ENCODE results near the gene KLHL29. TPM values are rescaled to one million over a fixed set of nuclear protein-coding genes. Genes with fewer than 3 reads are reported as not detected.
A peak's percentile ranks its signal among the peaks of the same experiment; 100 is the strongest.

KLHL29 gene
- total RNA-seq, 1 experiment from 2014 or later, result 16.7 TPM

GRCh38 chr2:23414871-23415270 is 29.9 kb downstream of the KLHL29 start:
- no peak for DNase-seq (ENCODE audit: low read depth, low spot score)

GRCh38 chr2:23417310-23417709 is 32.3 kb downstream of the KLHL29 start:
- H3K9me2 ChIP-seq (ENCODE audit: insufficient read depth), result no peaks in the 10 kb centered on the region
- ATAC-seq (no peak), DNase-seq (ENCODE audit: low read depth, low spot score) (no peak)
- ChIA-PET CTCF (no interaction called here), POLR2A (no interaction called here), RAD21 (ENCODE audit: low non-redundant PET in 1 of 2, low total read pairs in 2 of 2, uncharacterized antibody in 2 of 2, unreplicated experiment in 2 of 2) (no interaction called here)
- no peaks in the 10 kb centered on the region for H3K36me3 ChIP-seq (ENCODE audit: control insufficient read depth in 1 of 2, insufficient read depth in 2 of 2, low read length in 2 of 2)
- H3K27me3 ChIP-seq (ENCODE audit: insufficient read depth, low read length), result no peaks in the 10 kb centered on the region
- H3K79me2 ChIP-seq (ENCODE audit: insufficient read depth, low read length), result peaks cover 18% of the 10 kb centered on the region; the same call in 1 of the 2 replicates
- peaks cover 0 to 19% of the 10 kb centered on the region in 2 experiments; a peak in 2 of 4 replicates for H3K4me1 ChIP-seq (ENCODE audit: control insufficient read depth in 1 of 2, insufficient read depth in 2 of 2, low read length in 2 of 2)
- intact Hi-C loops (cut with micrococcal nuclease), result no loop called here
- no TSS peak for BruUV-seq (replicated peaks)
- no peak overlapping the region for H3K9ac ChIP-seq (ENCODE audit: low read length)
- no peak overlapping the region for H3K27ac ChIP-seq (ENCODE audit: low read depth, low read length)
- H3K9me3 ChIP-seq (ENCODE audit: control insufficient read depth in 1 of 2, insufficient read depth in 1 of 2, low read depth in 1 of 2, low read length in 2 of 2), result no peaks in the 10 kb centered on the region
- no peaks in the 10 kb centered on the region for H4K20me1 ChIP-seq (ENCODE audit: insufficient read depth)
- no peak overlapping the region for H3K4me3 ChIP-seq (replicated peaks in 1 of 2; ENCODE audit: low read depth in 1 of 2, low read length in 2 of 2)
- H3K4me2 ChIP-seq (ENCODE audit: low read length), result no peak overlapping the region
- no peak overlapping the region for H2AFZ ChIP-seq (ENCODE audit: low read depth, low read length, poor library complexity, severe bottlenecking)
- TF ChIP-seq CBX3 (IDR thresholded peaks at IDR 0.05; ENCODE audit: low read depth), result no peak
- TF ChIP-seq MAX (IDR thresholded peaks at IDR 0.05), result no peak
- TF ChIP-seq ELF1 (IDR thresholded peaks at IDR 0.05; ENCODE audit: borderline replicate concordance, low read depth), result no peak
- TF ChIP-seq POLR2A (IDR thresholded peaks at IDR 0.05; ENCODE audit: borderline replicate concordance, extremely low read depth, insufficient read depth, insufficient read length), result no peak
- no peak for TF ChIP-seq JUND (IDR thresholded peaks at IDR 0.05)
- no peak for TF ChIP-seq FOSL1 (IDR thresholded peaks at IDR 0.05; ENCODE audit: low read depth)
- no peak for TF ChIP-seq YY1 (IDR thresholded peaks at IDR 0.05; ENCODE audit: extremely low read depth, insufficient replicate concordance, low read depth, low read length)
- TF ChIP-seq ZFX (IDR thresholded peaks at IDR 0.05), result no peak
- TF ChIP-seq EGR1 (IDR thresholded peaks at IDR 0.05; ENCODE audit: low read depth), result no peak
- TF ChIP-seq ZBTB33 (IDR thresholded peaks at IDR 0.05; ENCODE audit: extremely low read depth, insufficient replicate concordance, low read length), result no peak
- TF ChIP-seq TCF7L2 (IDR thresholded peaks at IDR 0.05; ENCODE audit: borderline replicate concordance, extremely low read depth, insufficient read depth, insufficient read length), result no peak
- no peak for TF ChIP-seq CEBPB (IDR thresholded peaks at IDR 0.05; ENCODE audit: low read depth)

More at GRCh38 chr2:23414871-23415270, 29.9 kb downstream of the KLHL29 start:
- Histone ChIP-seq H3K4me1 (ENCODE audit: control insufficient read depth in 1 of 2, insufficient read depth in 2 of 2, low read length in 2 of 2) (peaks cover 0 to 23% of the 10 kb centered on the region in 2 experiments; a peak in 1 of 4 replicates), H3K9ac (ENCODE audit: low read length) (no peak overlapping the region), H3K4me2 (ENCODE audit: low read length) (no peak overlapping the region), H2AFZ (ENCODE audit: low read depth, low read length, poor library complexity, severe bottlenecking) (no peak overlapping the region), H3K27ac (ENCODE audit: low read depth, low read length) (no peak overlapping the region), H3K79me2 (ENCODE audit: insufficient read depth, low read length) (peaks cover 11% of the 10 kb centered on the region; the same call in 1 of the 2 replicates), H3K4me3 (replicated peaks in 1 of 2; ENCODE audit: low read depth in 1 of 2, low read length in 2 of 2) (no peak overlapping the region), H4K20me1 (ENCODE audit: insufficient read depth) (no peaks in the 10 kb centered on the region), H3K27me3 (ENCODE audit: insufficient read depth, low read length) (no peaks in the 10 kb centered on the region), H3K36me3 (ENCODE audit: control insufficient read depth in 1 of 2, insufficient read depth in 2 of 2, low read length in 2 of 2) (no peaks in the 10 kb centered on the region), H3K9me3 (ENCODE audit: control insufficient read depth in 1 of 2, insufficient read depth in 1 of 2, low read depth in 1 of 2, low read length in 2 of 2) (no peaks in the 10 kb centered on the region), H3K9me2 (ENCODE audit: insufficient read depth) (no peaks in the 10 kb centered on the region)
- CTCF ChIA-PET, result interaction anchor here (1.9 kb wide), 1 partner anchor 10 kb away, joined by 7 read pairs; no protein-coding TSS in a partner anchor
- peak; percentile 43 to 65 (median 64); a peak in 5 of 6 replicates for TF ChIP-seq CTCF (IDR thresholded peaks at IDR 0.05 in 2 of 3, conservative IDR thresholded peaks at IDR 0.05 in 1 of 3; ENCODE audit: borderline replicate concordance in 1 of 3, insufficient read depth in 1 of 3, low read depth in 2 of 3, low read length in 2 of 3)
- TF ChIP-seq RAD21 (IDR thresholded peaks at IDR 0.05; ENCODE audit: low read depth), result peak; percentile 39
- no peak for TF ChIP-seq JUND (IDR thresholded peaks at IDR 0.05)
- no peak for TF ChIP-seq EZH2phosphoT487 (IDR thresholded peaks at IDR 0.05; ENCODE audit: borderline replicate concordance)
- intact Hi-C loops (cut with micrococcal nuclease), result no loop called here
- RAD21 ChIA-PET (ENCODE audit: low non-redundant PET in 1 of 2, low total read pairs in 2 of 2, uncharacterized antibody in 2 of 2, unreplicated experiment in 2 of 2), result no interaction called here
- BruUV-seq (replicated peaks), result no TSS peak
- POLR2A ChIA-PET, result no interaction called here
- ATAC-seq, result peak; percentile 90
